Measurements from ENCODE around the gene IL21R.

IL21R gene

DNA sequence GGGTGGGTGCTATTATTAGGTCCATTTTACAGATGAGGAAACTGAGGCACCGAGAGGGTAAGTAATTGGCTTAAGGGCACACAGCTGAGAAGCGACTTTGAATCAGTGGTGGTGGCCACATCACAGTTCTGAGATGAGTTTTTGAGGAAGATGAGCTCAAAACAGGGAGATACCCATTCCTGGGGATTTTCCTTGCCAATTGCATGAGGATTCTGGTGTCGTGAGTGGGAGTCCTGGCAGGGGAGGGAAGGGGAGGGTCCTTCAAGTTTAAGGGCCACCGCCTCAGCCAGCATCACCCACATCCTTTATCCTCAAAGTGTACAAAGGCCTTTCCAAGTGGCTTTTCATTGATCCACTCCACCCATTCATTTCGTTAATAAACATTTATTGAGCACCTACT lies 45.3 kb downstream of the IL21R start:
- ChIA-PET POLR2A (interaction anchor here (1.3 kb wide), 1 partner anchor 9 kb away, joined by 4 read pairs; no protein-coding TSS in a partner anchor), CTCF (interaction anchor here (1.4 to 3.3 kb wide), 3 partner anchors 42 to 212 kb away, joined by 4 to 11 read pairs (median 7); no protein-coding TSS in a partner anchor)
- DNase-seq (ENCODE audit: extremely low spot score) = no peak
- TF ChIP-seq CTCF (IDR thresholded peaks at IDR 0.05; ENCODE audit: control extremely low read depth, extremely low read depth, low read depth, missing control alignments) = no peak

DNA sequence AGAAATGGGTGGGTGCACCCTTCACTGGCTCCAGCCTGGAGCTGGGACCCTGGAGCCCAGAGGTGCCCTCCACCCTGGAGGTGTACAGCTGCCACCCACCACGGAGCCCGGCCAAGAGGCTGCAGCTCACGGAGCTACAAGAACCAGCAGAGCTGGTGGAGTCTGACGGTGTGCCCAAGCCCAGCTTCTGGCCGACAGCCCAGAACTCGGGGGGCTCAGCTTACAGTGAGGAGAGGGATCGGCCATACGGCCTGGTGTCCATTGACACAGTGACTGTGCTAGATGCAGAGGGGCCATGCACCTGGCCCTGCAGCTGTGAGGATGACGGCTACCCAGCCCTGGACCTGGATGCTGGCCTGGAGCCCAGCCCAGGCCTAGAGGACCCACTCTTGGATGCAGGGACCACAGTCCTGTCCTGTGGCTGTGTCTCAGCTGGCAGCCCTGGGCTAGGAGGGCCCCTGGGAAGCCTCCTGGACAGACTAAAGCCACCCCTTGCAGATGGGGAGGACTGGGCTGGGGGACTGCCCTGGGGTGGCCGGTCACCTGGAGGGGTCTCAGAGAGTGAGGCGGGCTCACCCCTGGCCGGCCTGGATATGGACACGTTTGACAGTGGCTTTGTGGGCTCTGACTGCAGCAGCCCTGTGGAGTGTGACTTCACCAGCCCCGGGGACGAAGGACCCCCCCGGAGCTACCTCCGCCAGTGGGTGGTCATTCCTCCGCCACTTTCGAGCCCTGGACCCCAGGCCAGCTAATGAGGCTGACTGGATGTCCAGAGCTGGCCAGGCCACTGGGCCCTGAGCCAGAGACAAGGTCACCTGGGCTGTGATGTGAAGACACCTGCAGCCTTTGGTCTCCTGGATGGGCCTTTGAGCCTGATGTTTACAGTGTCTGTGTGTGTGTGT lies 46.8 kb downstream of the IL21R start:
- POLR2A ChIA-PET = interaction anchor here (0.8 to 1.6 kb wide), 3 partner anchors 18 to 43 kb away, joined by 3 to 6 read pairs (median 3); no protein-coding TSS in a partner anchor
- TF ChIP-seq CTCF (IDR thresholded peaks at IDR 0.05; ENCODE audit: control extremely low read depth, extremely low read depth, low read depth, missing control alignments) = no peak
- DNase-seq (ENCODE audit: extremely low spot score) = no peak
- CTCF ChIA-PET = interaction anchor here (0.8 to 7.3 kb wide), 6 partner anchors 9 to 338 kb away, joined by 3 to 38 read pairs (median 4); no protein-coding TSS in a partner anchor

DNA sequence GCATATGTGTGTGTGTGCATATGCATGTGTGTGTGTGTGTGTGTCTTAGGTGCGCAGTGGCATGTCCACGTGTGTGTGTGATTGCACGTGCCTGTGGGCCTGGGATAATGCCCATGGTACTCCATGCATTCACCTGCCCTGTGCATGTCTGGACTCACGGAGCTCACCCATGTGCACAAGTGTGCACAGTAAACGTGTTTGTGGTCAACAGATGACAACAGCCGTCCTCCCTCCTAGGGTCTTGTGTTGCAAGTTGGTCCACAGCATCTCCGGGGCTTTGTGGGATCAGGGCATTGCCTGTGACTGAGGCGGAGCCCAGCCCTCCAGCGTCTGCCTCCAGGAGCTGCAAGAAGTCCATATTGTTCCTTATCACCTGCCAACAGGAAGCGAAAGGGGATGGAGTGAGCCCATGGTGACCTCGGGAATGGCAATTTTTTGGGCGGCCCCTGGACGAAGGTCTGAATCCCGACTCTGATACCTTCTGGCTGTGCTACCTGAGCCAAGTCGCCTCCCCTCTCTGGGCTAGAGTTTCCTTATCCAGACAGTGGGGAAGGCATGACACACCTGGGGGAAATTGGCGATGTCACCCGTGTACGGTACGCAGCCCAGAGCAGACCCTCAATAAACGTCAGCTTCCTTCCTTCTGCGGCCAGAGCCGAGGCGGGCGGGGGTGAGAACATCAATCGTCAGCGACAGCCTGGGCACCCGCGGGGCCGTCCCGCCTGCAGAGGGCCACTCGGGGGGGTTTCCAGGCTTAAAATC lies 47.6 kb downstream of the IL21R start:
- DNase-seq (ENCODE audit: extremely low spot score) = peak; percentile 86
- ChIA-PET POLR2A (interaction anchor here (0.6 to 1.8 kb wide), 7 partner anchors 16 to 49 kb away, joined by 3 to 11 read pairs (median 4); no protein-coding TSS in a partner anchor), CTCF (interaction anchor here (0.8 to 7.3 kb wide), 9 partner anchors 9 to 339 kb away, joined by 3 to 38 read pairs (median 4); no protein-coding TSS in a partner anchor)

GRCh38 chr16:27450196-27450549 lies 48.2 kb downstream of the IL21R start:
- ChIA-PET POLR2A (interaction anchor here (0.6 to 1.8 kb wide), 7 partner anchors 9 to 49 kb away, joined by 3 to 11 read pairs (median 4); no protein-coding TSS in a partner anchor), CTCF (interaction anchor here (1.1 to 7.3 kb wide), 7 partner anchors 10 to 340 kb away, joined by 3 to 38 read pairs (median 5); no protein-coding TSS in a partner anchor)
- no peak for DNase-seq (ENCODE audit: extremely low spot score)
- no peak for TF ChIP-seq CTCF (IDR thresholded peaks at IDR 0.05; ENCODE audit: control extremely low read depth, extremely low read depth, low read depth, missing control alignments)

More for the DNA sequence above, 47.6 kb downstream of the IL21R start:
- TF ChIP-seq CTCF (IDR thresholded peaks at IDR 0.05; ENCODE audit: control extremely low read depth, extremely low read depth, low read depth, missing control alignments) = no peak

DNA sequence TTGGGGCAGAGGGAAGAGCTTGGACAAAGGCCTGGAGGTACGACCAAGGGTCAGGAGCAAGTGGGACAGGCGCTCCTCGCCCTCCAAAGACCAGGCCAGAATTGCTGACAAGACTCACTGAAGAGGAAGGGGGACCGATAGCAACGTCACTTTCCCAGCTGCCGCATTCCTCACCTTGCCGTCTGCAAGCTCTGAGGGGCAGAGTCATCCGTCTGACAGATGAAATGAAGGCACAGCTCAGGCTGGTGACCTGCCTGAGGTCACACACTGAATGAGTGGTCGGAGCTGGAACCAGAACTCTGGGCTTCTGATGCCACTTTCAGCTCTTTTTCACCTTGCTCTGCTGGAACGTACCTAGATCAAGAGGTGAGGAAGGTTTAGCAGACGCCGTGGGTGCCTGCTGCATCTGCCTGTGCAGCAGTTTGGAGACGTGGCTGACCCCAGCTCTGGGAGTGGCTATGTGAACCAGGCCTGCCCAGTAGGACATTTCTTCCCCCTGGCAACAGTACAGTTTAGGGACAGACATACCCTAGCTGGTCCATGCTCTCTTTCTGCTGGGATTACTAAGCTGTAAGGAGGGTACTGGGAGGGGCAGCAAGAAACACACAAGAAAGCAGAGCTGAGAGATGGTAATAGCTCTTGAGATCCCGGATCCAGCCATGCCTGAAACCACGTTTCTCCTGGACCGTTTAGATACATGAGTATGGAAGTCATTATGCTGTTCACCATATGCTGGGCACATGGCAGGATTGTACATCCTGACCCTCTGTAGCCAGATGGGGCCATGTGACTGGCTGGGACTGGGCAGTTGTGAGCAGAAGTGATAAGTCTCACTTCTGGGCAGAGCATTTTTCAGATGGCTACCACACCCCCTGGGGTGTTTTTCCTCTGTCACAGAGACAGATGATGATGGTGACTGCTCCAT lies 50.9 kb downstream of the IL21R start:
- DNase-seq (ENCODE audit: extremely low spot score) = no peak
- no peak for TF ChIP-seq CTCF (IDR thresholded peaks at IDR 0.05; ENCODE audit: control extremely low read depth, extremely low read depth, low read depth, missing control alignments)
- CTCF ChIA-PET = interaction anchor here (0.8 to 7.3 kb wide), 7 partner anchors 11 to 273 kb away, joined by 3 to 38 read pairs (median 4); no protein-coding TSS in a partner anchor
- POLR2A ChIA-PET = interaction anchor here (0.7 to 1.9 kb wide), 3 partner anchors 26 to 85 kb away, joined by 3 to 5 read pairs (median 3); no protein-coding TSS in a partner anchor

All from GM10248 (cell line).